HG02981 (cell line): ENCODE measurements around the gene SDC3.
"Not testable (repeated sequence)": the region's sequence is repeated elsewhere in the genome, so short reads cannot be mapped to it uniquely, and the experiment has no call there.

ENCODE experiments used
- ATAC-seq: cut with Tn5 transposase; IDR thresholded peaks from one replicate; pipeline ENCODE4 v1.9.1; 2021; ENCODE audit warnings: mild to moderate bottlenecking, moderate library complexity; ENCODE audit not compliant: unreplicated experiment

SDC3 gene

DNA sequence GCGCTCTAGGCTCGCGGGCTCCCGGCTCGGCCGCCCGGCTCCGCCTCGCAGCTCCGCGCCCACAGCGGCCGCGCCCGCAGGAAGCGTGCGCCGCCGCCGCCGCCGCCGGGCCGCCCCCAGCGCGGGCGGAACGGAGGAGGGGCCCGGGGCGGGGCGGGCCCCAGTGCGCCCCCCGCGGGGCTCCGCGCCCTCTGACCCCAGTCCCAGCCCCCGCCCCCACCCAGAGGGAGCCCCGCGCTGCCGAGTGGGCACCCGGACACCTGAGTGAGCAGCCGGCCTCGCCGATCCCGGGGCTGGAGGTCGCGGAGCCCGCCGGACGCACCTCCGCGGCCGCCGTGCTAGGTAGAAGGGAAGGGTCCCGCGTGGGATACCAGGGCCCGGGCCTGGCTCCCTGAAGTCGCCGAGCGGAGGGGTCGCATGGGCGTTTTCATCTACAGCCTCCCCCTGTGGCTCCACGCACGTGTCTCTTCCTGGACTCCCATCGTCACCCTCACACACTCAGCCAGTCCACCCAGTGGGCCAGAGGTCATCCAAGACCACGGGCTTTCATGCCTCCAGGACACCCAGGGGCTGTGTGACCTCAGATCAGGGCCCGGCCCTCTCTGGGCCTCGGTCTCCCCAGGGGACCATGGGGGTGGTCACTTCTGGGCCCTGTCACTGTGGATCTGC is at the start of gene SDC3:
SDC3 (minus strand) TSS at position 63 of the 669 bp plus-strand sequence. CDS start 172 bp downstream, outside the sequence.
- no peak for ATAC-seq

DNA sequence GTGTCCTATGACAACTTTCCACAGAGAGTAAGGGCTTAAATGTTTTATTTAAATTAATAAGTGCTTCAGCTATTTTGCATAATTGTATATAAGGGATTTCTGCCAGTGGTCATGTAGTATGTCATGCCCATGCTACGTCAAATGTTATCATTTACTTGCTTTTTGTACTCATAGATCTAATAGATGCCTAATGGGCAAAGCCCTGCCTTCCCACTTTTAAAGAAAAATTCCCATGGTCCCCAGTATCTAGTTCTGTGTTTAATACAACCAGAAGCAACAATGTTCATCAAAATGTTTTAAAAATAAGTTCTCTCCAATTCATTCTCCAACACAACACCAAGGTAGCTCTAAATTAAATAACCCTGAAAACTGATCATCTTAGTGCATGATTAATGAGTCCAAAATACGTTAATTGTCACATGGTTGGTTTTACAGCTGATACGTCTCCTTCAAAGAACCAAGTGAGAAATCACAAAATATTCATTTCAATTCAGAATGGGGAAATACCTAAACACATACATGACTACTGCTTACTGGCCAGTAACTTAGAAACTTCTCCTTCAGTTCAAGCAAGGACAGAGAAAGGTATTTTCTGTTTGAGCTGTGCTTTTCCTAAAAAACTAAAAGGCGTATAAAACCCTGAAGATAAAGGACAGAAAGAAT is 49.1 kb upstream of the SDC3 start:
- ATAC-seq: no peak

GRCh38 chr1:30955448-30956015 is 47.0 kb upstream of the SDC3 start:
- ATAC-seq: no peak

DNA sequence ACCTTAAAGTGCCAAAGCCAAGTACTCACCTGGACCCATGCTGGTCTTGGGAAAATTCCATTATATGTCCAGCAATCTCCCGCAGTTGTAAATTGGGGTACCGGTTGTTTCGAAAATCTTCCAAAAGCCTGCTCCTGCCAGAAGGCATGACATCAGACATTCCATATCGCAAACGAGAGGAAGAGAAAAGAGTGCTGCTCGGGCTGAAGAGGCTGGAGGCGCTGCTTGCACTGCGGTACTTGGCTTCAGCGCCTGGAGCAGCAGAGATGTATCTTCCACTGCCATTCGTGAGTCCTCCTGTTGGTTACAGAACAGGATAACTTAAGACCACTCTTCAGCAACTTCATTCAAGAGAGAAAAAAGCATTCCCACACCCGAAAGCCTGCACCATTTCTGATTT is 45.1 kb upstream of the SDC3 start:
- no peak for ATAC-seq

- no peak for ATAC-seq
These were observed 43.5 kb upstream of the SDC3 start for GRCh38 chr1:30952098-30952497.

- no peak for ATAC-seq
These were observed 42.1 kb upstream of the SDC3 start for GRCh38 chr1:30950700-30951099.

GRCh38 chr1:30950053-30950452 is 41.5 kb upstream of the SDC3 start:
- no peak for ATAC-seq

DNA sequence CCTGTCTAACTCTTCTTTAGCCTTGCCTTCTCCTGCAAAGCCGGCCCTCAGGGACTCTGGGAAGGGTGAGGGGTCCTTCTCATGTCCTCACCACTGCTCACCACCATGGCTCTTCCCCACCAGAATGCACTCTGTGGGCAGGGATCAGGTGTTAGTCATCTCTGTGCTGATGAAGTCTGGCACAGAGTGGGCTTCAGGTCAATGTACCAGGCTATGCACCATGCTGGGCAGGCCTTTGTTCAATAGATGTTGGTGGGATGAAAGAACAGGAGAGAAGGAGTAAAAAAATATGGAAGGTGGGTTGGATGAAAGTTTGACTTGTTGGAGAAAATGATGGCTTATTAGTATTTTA is 40.9 kb upstream of the SDC3 start:
- not testable (repeated sequence) for ATAC-seq

DNA sequence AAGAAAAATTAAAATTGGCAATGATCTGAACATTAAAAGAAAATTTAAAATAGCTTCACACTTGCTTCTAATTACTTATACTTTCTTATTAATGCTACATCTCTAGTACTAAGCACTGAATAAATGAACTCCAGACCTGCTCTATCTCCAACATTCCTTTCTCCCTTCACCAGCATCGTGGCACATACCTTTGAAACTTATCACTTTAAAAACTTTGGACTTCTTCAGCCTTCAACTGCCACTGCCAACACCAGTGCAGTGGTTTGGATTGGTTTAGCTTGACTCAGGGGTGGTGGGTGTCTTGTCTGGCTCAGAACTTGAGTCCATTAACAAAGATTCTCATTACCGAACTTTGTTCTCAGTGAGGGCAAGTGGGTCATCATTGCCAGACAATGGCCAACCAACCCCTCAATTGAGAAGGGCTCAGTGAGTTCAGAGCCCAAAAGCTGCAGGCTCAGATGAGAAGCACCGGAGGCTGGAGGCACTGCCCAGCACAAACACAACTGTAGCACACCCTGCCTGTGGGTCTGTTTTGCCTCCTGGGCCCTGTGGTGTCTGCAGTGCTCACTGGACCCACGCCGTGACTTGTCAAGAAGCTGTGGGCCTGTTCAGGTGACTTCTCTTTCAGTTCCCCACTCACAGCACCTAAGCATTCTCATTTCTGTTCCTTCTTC is 40.4 kb upstream of the SDC3 start:
- ATAC-seq: not testable (repeated sequence)

GRCh38 chr1:30948278-30948677 is 39.7 kb upstream of the SDC3 start:
- ATAC-seq: no peak

DNA sequence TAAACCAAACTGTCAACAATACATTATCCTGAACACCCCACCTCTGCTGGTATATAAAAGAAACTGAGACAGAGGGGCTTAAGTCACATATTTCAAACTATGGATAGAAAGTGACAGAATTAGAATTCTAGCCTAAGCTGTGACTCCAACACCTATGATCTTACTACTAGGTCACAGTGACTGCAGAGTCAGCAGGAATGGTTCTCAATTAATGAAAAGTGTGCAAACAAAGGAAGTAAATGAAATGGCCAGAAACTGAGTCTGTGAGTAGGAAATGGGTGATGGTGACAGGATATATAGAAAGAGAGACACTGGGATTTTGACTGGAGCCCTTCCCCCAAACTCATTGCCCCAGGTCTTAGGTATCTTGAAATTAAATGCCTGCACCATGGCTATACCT is 38.7 kb upstream of the SDC3 start:
- no peak for ATAC-seq

DNA sequence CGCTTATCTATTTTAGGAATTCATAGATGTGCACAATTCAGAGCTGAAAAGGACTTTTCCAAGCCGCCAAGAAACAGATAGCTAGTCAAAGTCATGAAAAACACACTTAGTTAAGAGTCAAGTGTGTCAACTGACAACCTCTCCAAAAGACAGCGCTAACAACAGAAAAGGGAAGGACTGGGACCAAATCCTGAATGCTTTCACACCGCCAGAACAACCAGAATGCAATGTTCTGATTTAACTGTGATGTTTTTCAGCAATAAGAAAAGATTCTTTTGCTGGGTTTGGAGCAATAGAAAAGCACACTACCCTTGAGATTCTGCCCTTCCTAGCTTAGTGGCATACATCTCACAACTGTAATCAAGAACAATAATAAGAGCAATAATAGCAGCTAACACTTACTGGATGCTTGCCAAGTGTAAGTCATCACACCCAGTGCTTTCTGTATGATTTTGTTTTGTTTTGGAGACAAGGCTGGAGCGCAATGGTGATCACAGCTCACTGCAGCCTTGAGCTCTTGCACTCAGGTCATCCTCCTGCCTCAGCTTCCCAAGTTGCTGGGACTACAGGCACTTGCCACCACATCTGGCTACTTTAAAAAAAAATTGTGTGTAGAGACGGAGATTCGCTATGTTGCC is 33.9 kb upstream of the SDC3 start:
- no peak for ATAC-seq

DNA sequence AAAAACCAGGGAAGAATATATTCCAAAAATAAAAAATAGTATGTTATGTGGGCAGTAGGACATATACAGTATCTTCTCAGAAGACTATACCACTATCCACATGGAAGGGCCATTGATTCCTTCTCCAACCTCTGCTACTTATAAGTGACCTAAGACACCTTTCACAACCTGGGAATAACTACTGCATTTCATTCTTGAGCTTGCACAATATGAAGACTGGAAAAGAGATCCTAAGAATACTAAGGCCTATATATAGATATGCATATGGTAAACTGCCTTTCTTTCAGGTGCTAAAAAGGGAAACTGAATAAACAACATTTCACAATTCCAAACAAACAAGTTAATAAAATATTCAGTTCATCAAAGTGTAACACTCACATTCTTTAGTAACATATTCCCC is 32.0 kb upstream of the SDC3 start:
- ATAC-seq: no peak

DNA sequence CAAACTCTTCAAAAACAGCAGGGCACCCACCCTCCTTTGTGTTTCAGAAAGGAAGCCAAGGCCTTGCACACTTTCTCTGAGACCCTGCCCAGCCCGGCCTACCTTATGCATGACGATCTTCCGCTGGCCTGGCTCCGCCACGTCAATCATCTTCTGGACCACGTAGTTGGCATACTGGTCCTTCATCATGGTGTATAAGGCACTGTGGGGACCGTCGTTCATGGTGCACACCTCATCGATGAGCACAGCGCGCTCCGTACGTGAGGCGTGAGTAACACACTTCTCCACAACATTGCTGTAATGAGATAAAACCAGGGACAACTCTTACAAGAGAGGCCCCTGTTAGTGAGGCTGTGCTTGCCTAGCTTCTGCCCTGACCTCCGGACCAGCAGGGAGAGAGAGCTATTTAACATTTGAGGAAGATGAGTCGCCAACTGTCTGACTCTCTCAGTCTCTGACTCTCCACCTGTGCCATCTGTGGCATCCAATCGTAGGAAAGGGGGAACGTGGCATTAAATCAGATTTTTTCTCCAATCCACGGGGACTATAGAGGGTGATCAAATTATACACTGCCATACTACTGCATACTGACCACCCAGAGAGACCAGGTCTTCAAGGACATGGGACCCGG is 28.1 kb upstream of the SDC3 start:
- ATAC-seq: no peak

DNA sequence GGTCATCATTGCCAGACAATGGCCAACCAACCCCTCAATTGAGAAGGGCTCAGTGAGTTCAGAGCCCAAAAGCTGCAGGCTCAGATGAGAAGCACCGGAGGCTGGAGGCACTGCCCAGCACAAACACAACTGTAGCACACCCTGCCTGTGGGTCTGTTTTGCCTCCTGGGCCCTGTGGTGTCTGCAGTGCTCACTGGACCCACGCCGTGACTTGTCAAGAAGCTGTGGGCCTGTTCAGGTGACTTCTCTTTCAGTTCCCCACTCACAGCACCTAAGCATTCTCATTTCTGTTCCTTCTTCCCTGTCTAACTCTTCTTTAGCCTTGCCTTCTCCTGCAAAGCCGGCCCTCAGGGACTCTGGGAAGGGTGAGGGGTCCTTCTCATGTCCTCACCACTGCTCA is 27.2 kb upstream of the SDC3 start:
- not testable (repeated sequence) for ATAC-seq

- ATAC-seq: no peak
These were observed 26.1 kb upstream of the SDC3 start for GRCh38 chr1:30934613-30935012.

GRCh38 chr1:30933874-30934252 is 25.3 kb upstream of the SDC3 start:
- no peak for ATAC-seq

DNA sequence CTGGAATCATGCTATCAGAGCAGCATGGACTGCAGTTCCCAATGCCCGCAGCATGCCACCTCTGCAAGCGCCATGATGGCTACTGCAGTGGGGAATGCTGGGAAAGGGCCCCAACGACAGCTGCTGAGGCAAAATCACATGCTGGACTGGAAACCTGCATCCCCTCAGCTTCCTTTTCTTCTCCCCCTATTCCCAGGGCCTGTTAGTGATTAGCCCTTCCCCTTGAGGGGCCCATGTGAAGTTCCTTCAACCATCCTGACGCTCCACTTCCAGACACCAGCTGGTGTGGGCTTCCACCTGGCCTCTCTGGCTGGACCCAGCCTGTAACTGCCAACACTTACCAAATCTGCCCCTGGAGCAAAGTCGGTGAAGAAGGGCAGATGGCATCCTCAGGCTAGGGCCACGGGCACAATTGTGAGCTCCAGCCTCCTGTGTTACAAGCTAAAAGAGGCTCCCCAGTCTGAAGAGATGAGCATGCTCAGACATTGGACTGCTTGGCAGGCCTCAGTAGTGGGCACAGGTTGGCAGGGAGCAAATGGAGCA is 22.1 kb upstream of the SDC3 start:
- no peak for ATAC-seq

- no peak for ATAC-seq
These were observed 21.5 kb upstream of the SDC3 start for GRCh38 chr1:30929944-30930525.

- no peak for ATAC-seq
These were observed 20.8 kb upstream of the SDC3 start for GRCh38 chr1:30929135-30929889.
